Stimulated activated CD4-positive, alpha-beta T cell treated with anti-CD3 and anti-CD28 coated beads, Interleukin-1b, Interleukin-23, amount 100 ng/mL, for 24 hours (primary cell): ENCODE measurements around the gene VCP.
"Not testable (repeated sequence)": the region's sequence is repeated elsewhere in the genome, so short reads cannot be mapped to it uniquely, and the experiment has no call there.

ENCODE experiments used
- DNase-seq, 4 experiments: peaks; one replicate each; pipeline ENCODE4 v3.0.0-alpha.2; 2020; ENCODE audit warnings: low read depth in 4 of 4, low spot score in 1 of 4

The VCP gene

DNA sequence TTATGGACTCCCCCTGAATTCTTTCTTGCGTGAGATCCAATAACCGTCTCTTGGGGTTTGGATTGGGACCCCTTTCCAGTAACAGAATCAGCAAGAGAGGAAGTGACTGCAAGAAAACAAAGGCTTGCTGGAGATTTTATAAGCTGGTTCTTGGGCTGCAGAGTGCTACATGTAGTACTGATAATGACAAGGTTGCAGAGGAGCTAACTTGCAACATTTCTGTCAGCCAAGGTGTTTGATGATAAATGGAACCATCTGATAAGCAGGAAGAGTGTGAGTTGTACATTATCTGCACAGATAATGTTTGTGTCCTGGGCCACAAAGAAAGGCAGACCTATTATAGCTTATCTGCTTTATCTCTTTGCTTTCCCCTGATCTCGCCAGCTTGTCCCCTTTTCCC, 45.8 kb downstream of the VCP start:
- DNase-seq: no peak

DNA sequence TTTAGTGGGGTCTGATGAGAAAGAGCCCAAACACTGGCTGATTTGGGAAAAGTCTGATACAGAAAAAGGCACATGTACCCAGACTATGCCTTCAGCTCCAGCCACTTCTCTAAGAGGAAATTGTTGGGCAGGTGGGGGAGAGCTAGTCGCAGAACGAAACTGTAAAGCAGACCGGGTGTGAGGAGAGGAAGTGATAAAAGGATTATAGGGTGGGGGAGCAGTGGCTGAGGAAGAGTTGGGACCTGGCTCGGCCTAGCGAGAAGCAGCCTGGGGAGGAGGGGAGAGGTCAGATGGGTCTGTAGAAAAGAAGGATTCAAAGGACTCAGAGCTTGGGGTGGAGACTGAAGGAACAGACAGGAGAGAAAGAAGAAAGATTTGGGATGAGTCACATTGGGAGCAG, 49.0 kb downstream of the VCP start:
- not testable (repeated sequence) for DNase-seq

DNA sequence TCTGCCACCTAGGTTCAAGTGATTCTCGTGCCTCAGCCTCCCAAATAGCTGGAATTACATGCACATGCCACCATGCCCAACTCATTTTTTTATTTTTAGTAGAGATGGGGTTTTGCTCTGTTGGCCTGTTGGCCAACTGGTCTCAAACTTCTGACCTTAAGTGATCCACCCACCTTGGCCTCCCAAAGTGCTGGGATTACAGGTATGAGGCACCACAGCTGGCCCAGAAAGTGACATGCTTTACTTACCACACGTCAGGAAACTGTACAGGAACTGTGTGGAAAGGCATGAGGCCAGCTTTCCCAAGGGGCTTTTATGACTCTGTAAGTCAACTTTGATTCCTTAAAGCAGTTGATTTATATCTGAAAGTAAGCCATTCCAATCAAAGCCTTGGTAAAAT, 57.9 kb downstream of the VCP start:
- no peak for DNase-seq

DNA sequence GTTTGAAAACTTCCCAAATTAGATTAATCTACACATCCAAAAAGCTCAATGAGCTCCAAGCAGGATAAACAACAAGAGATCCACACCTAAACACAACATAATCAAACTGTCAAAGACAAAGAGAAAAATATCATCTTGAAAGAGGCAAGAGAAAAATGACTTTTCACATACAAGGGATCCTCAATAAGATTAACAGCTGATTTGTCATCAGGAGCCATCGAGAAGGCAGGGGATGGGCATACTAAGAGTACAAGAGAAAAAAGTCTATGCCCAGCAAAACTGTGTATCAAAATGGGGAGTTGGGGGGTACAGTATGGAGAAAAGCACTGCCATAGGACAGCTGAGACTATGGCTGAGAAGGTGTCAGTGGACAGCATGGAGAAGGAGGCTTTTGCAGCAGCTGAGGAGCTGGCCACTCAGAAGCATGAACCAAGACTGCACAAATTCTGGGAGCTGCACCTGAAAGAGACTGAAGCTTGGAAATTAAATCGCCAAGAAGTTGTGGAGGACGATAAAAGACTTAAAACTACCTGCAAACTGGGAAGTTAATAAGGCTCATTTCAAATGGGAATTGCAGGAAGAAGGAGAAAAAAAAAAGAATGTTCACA, 62.0 kb downstream of the VCP start:
- no peak for DNase-seq
